ENCODE measurements around the gene PAQR9. TPM values are rescaled to one million over a fixed set of nuclear protein-coding genes. Genes with fewer than 3 reads are reported as not detected.
"Not testable (repeated sequence)": the region's sequence is repeated elsewhere in the genome, so short reads cannot be mapped to it uniquely, and the experiment has no call there.

The PAQR9 gene
- total RNA-seq, result not detected in 2 replicates

GRCh38 chr3:142963516-142964448, at the start of gene PAQR9:
Gene PAQR9 (minus strand): TSS chr3:142963674. CDS start chr3:142963336, 338 bp downstream.
- peak in 1 of 2 donors; percentile 10 for DNase-seq (ENCODE audit: low read depth in 2 of 2)

GRCh38 chr3:143011705-143012104, 48.2 kb upstream of the PAQR9 start:
- DNase-seq (ENCODE audit: low read depth in 2 of 2), result no peak

GRCh38 chr3:143010024-143010423, 46.5 kb upstream of the PAQR9 start:
- DNase-seq (ENCODE audit: low read depth in 2 of 2), result no peak

GRCh38 chr3:143004823-143005222, 41.3 kb upstream of the PAQR9 start:
- no peak for DNase-seq (ENCODE audit: low read depth in 2 of 2)

GRCh38 chr3:143002727-143003126, 39.3 kb upstream of the PAQR9 start:
- no peak for DNase-seq (ENCODE audit: low read depth in 2 of 2)

- DNase-seq (ENCODE audit: low read depth in 2 of 2), result peak; percentile 2 to 26
Measured at GRCh38 chr3:143002083-143002712, 38.7 kb upstream of the PAQR9 start.

GRCh38 chr3:143001369-143002082, 38.1 kb upstream of the PAQR9 start, which contains the start of gene U2SURP:
Gene U2SURP (plus strand): TSS chr3:143001570. CDS start chr3:143001629, 59 bp downstream.
- DNase-seq (ENCODE audit: low read depth in 2 of 2), result peak; percentile 93 to 97

GRCh38 chr3:143001034-143001368, 37.5 kb upstream of the PAQR9 start:
- peak in 1 of 2 donors; percentile 89 for DNase-seq (ENCODE audit: low read depth in 2 of 2)

GRCh38 chr3:143000528-143000927, 37.1 kb upstream of the PAQR9 start:
- peak in 1 of 2 donors; percentile 5 for DNase-seq (ENCODE audit: low read depth in 2 of 2)

- no peak for DNase-seq (ENCODE audit: low read depth in 2 of 2)
Measured at GRCh38 chr3:142999881-143000280, 36.4 kb upstream of the PAQR9 start.

GRCh38 chr3:142998439-142998838, 35.0 kb upstream of the PAQR9 start:
- DNase-seq (ENCODE audit: low read depth in 2 of 2), result no peak

GRCh38 chr3:142997330-142997729, 33.9 kb upstream of the PAQR9 start:
- no peak for DNase-seq (ENCODE audit: low read depth in 2 of 2)

- peak; percentile 37 to 74 for DNase-seq (ENCODE audit: low read depth in 2 of 2)
Measured at GRCh38 chr3:142993958-142994442, 30.5 kb upstream of the PAQR9 start.

- no peak for DNase-seq (ENCODE audit: low read depth in 2 of 2)
Measured at GRCh38 chr3:142992323-142992722, 28.8 kb upstream of the PAQR9 start.

- no peak for DNase-seq (ENCODE audit: low read depth in 2 of 2)
Measured at GRCh38 chr3:142990721-142991120, 27.2 kb upstream of the PAQR9 start.

GRCh38 chr3:142988826-142989225, 25.4 kb upstream of the PAQR9 start:
- DNase-seq (ENCODE audit: low read depth in 2 of 2), result not testable (repeated sequence)

GRCh38 chr3:142988221-142988620, 24.7 kb upstream of the PAQR9 start:
- DNase-seq (ENCODE audit: low read depth in 2 of 2), result not testable (repeated sequence)

- DNase-seq (ENCODE audit: low read depth in 2 of 2), result peak in 1 of 2 donors; percentile 41
Measured at GRCh38 chr3:142987707-142988106, 24.2 kb upstream of the PAQR9 start.

GRCh38 chr3:142987080-142987700, 23.7 kb upstream of the PAQR9 start:
- DNase-seq (ENCODE audit: low read depth in 2 of 2), result peak; percentile 32 to 47

- no peak for DNase-seq (ENCODE audit: low read depth in 2 of 2)
Measured at GRCh38 chr3:142984255-142984654, 20.8 kb upstream of the PAQR9 start.

- no peak for DNase-seq (ENCODE audit: low read depth in 2 of 2)
Measured at GRCh38 chr3:142983318-142983717, 19.8 kb upstream of the PAQR9 start.
